Activated CD4-positive, alpha-beta T cell treated with anti-CD3 and anti-CD28 coated beads for 1 hour (primary cell): ENCODE results near the gene NR2E1.

Experiments used
- DNase-seq: peaks from one replicate; pipeline ENCODE4 v3.0.0-alpha.2; 2020

Gene NR2E1

GRCh38 chr6:108165714-108166663, at the start of gene NR2E1:
NR2E1 (plus strand) TSS chr6:108166022; CDS start chr6:108166766, 744 bp downstream.
- DNase-seq: no peak

GRCh38 chr6:108116546-108117426, 49.0 kb upstream of the NR2E1 start:
- no peak for DNase-seq

GRCh38 chr6:108117427-108118358, 48.1 kb upstream of the NR2E1 start:
- no peak for DNase-seq

GRCh38 chr6:108118359-108118724, 47.5 kb upstream of the NR2E1 start:
- DNase-seq: no peak

- DNase-seq: no peak
Measured at GRCh38 chr6:108118810-108119768, 46.7 kb upstream of the NR2E1 start.

- no peak for DNase-seq
Measured at GRCh38 chr6:108119769-108120141, 46.1 kb upstream of the NR2E1 start.

GRCh38 chr6:108120311-108120710, 45.5 kb upstream of the NR2E1 start:
- no peak for DNase-seq

GRCh38 chr6:108121612-108122011, 44.2 kb upstream of the NR2E1 start:
- DNase-seq: no peak

- no peak for DNase-seq
Measured at GRCh38 chr6:108123481-108123929, 42.3 kb upstream of the NR2E1 start.

GRCh38 chr6:108123946-108124345, 41.9 kb upstream of the NR2E1 start:
- DNase-seq: no peak

- no peak for DNase-seq
Measured at GRCh38 chr6:108127056-108127455, 38.8 kb upstream of the NR2E1 start.

- no peak for DNase-seq
Measured at GRCh38 chr6:108127826-108128225, 38.0 kb upstream of the NR2E1 start.

GRCh38 chr6:108130262-108130661, 35.6 kb upstream of the NR2E1 start:
- DNase-seq: no peak

- DNase-seq: no peak
Measured at GRCh38 chr6:108132863-108133262, 33.0 kb upstream of the NR2E1 start.

- DNase-seq: no peak
Measured at GRCh38 chr6:108133594-108134179, 32.1 kb upstream of the NR2E1 start.

GRCh38 chr6:108134213-108134970, 31.4 kb upstream of the NR2E1 start:
- no peak for DNase-seq

GRCh38 chr6:108142240-108142639, 23.6 kb upstream of the NR2E1 start:
- no peak for DNase-seq

- DNase-seq: no peak
Measured at GRCh38 chr6:108145639-108146038, 20.2 kb upstream of the NR2E1 start.

- DNase-seq: no peak
Measured at GRCh38 chr6:108152446-108152845, 13.4 kb upstream of the NR2E1 start.
